Keratinocyte (primary cell): ENCODE measurements around the gene KIAA0825.

Source experiments
- EZH2 ChIP-seq: IDR thresholded peaks from one replicate; pipeline ENCODE4 v1.6.1; 2012; ENCODE audit warnings: inconsistent platforms, mild to moderate bottlenecking, low read length, moderate library complexity
- TF ChIP-seq, protein P1 (sequence below), 3 experiments: IDR thresholded peaks in 1 of 3; conservative IDR thresholded peaks in 1 of 3; optimal IDR thresholded peaks in 1 of 3; 2 replicates in 2 of 3; 3 replicates in 1 of 3; pipeline versions ENCODE3 to v1.5.1; 2011; ENCODE audit warnings: low read length in 3 of 3, mild to moderate bottlenecking in 3 of 3, moderate library complexity in 2 of 3, control low read depth in 1 of 3, inconsistent platforms in 1 of 3; ENCODE audit not compliant: insufficient read depth in 2 of 3; ENCODE audit errors: extremely low read depth in 1 of 3

- TF ChIP-seq, protein P1, sequence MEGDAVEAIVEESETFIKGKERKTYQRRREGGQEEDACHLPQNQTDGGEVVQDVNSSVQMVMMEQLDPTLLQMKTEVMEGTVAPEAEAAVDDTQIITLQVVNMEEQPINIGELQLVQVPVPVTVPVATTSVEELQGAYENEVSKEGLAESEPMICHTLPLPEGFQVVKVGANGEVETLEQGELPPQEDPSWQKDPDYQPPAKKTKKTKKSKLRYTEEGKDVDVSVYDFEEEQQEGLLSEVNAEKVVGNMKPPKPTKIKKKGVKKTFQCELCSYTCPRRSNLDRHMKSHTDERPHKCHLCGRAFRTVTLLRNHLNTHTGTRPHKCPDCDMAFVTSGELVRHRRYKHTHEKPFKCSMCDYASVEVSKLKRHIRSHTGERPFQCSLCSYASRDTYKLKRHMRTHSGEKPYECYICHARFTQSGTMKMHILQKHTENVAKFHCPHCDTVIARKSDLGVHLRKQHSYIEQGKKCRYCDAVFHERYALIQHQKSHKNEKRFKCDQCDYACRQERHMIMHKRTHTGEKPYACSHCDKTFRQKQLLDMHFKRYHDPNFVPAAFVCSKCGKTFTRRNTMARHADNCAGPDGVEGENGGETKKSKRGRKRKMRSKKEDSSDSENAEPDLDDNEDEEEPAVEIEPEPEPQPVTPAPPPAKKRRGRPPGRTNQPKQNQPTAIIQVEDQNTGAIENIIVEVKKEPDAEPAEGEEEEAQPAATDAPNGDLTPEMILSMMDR (optimal IDR thresholded peaks at IDR 0.05 in 1 of 3, IDR thresholded peaks at IDR 0.05 in 1 of 3, conservative IDR thresholded peaks at IDR 0.05 in 1 of 3; ENCODE audit: extremely low read depth in 1 of 3, insufficient read depth in 2 of 3, low read length in 3 of 3): no peak
- no peak for TF ChIP-seq EZH2
These were observed 1.9 kb upstream of the KIAA0825 start for GRCh38 chr5:94620256-94620655.
